ENCODE data around the gene ADD3. TPM values are rescaled to one million over a fixed set of nuclear protein-coding genes. Genes with fewer than 3 reads are reported as not detected.
A peak's percentile ranks its signal among the peaks of the same experiment; 100 is the strongest.

The ADD3 gene
- total and polyA plus RNA-seq, 2 experiments from 2014 or later = 96.9 to 114 TPM

DNA sequence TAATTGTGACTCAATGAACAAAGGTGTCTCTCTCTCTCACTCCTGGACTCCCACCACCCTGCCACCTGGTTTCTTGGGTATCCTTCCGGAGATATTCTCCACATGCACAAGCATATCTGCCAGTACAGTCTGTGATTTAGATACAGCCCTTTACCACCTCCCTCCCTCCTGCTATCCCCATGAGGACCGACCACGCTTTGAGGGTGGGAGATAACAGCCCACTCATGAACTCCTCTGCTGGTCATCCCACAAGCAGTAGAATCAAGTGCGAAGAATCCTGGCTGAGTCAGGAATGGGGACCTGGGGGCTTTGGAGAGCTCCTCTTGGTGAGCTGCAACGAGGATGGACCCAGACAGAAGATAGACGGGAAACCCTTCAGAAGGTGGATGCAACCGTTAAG is 171.4 kb downstream of the ADD3 start:
- TF ChIP-seq, protein P1, sequence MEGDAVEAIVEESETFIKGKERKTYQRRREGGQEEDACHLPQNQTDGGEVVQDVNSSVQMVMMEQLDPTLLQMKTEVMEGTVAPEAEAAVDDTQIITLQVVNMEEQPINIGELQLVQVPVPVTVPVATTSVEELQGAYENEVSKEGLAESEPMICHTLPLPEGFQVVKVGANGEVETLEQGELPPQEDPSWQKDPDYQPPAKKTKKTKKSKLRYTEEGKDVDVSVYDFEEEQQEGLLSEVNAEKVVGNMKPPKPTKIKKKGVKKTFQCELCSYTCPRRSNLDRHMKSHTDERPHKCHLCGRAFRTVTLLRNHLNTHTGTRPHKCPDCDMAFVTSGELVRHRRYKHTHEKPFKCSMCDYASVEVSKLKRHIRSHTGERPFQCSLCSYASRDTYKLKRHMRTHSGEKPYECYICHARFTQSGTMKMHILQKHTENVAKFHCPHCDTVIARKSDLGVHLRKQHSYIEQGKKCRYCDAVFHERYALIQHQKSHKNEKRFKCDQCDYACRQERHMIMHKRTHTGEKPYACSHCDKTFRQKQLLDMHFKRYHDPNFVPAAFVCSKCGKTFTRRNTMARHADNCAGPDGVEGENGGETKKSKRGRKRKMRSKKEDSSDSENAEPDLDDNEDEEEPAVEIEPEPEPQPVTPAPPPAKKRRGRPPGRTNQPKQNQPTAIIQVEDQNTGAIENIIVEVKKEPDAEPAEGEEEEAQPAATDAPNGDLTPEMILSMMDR (IDR thresholded peaks at IDR 0.05; ENCODE audit: low read depth, low read length) = no peak
- no peaks in the 10 kb centered on the region for H3K36me3 ChIP-seq
- no peak overlapping the region for H3K4me3 ChIP-seq
- no peaks in the 10 kb centered on the region for H3K9me3 ChIP-seq (ENCODE audit: low read depth)
- DNase-seq (ENCODE audit: low read depth in 1 of 2, low spot score in 1 of 2) = no peak
- H3K27ac ChIP-seq = no peak overlapping the region
- peaks cover 17% of the 10 kb centered on the region for H3K4me1 ChIP-seq (ENCODE audit: low read depth)
- no peaks in the 10 kb centered on the region for H3K27me3 ChIP-seq

DNA sequence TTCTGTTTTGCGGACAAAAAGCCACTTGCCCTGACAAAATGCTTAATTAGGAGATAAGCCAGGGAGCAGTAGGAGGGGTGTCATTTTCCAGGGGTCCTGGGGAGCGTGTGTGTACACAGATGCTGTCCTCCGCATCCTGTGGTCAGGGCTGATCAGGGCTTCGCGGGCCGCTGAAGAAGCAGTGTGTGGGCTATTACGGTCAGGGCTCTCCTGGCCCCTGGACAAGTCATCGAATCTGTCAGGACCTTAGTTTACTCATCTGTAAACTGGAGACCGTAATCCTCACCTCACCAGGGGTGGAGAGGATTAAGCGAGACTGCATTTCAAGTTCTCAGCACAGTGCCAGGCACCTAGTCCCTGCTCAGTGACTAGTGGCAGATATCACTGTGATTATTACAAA is 173.7 kb downstream of the ADD3 start:
- DNase-seq (ENCODE audit: low read depth in 1 of 2, low spot score in 1 of 2) = no peak

DNA sequence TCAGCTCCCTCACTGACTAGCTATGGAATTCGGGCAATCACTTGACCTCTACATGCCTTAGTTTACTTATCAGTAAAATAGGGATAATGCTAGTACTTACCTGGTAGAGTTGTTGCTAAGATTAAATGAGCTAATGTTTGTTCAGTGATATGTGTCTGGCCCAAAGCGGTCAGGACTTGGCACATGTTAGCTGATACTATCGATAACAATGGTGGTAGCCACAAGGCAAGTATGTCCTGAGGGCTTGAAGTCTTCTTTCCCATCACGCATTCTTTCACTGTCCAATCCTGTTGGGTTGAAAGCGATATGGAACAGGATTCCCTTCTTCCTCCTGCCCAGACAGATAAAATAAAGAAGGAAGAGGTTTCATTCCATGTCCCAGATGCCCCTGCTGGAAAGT is 174.1 kb downstream of the ADD3 start:
- peaks cover 8% of the 10 kb centered on the region for H3K4me1 ChIP-seq (ENCODE audit: low read depth)
- no peak for DNase-seq (ENCODE audit: low read depth in 1 of 2, low spot score in 1 of 2)
- H3K27me3 ChIP-seq = no peaks in the 10 kb centered on the region
- no peak overlapping the region for H3K4me3 ChIP-seq
- TF ChIP-seq, protein P1 (IDR thresholded peaks at IDR 0.05; ENCODE audit: low read depth, low read length) = no peak
- H3K9me3 ChIP-seq (ENCODE audit: low read depth) = no peaks in the 10 kb centered on the region
- no peaks in the 10 kb centered on the region for H3K36me3 ChIP-seq
- H3K27ac ChIP-seq = no peak overlapping the region

More for the DNA sequence above, 173.7 kb downstream of the ADD3 start:
- Histone ChIP-seq H3K4me3 (no peak overlapping the region), H3K36me3 (no peaks in the 10 kb centered on the region), H3K4me1 (ENCODE audit: low read depth) (peaks cover 11% of the 10 kb centered on the region), H3K27ac (peak overlapping the region; percentile 66), H3K9me3 (ENCODE audit: low read depth) (no peaks in the 10 kb centered on the region), H3K27me3 (no peaks in the 10 kb centered on the region)
- TF ChIP-seq, protein P1 (IDR thresholded peaks at IDR 0.05; ENCODE audit: low read depth, low read length) = no peak

DNA sequence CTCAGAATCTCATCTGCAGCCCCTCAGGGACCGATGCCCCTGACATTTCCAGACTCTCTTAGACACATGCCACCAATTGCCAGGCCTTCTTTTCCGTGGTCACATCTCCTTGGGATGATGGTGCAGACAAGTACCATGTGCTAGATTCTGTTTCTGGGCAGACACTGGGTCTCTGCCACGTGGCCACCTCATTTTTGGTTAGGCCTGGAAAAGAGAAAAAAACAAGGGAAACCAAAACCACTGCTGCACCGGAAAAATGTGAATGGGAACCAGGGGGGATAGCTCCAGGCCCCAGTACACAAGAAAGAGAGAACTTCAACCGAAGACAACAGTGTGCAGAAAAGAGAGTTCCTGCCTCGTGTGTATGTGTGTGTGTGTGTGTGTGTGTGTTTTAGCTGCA is 176.6 kb downstream of the ADD3 start:
- H3K36me3 ChIP-seq = no peaks in the 10 kb centered on the region
- H3K27me3 ChIP-seq = no peaks in the 10 kb centered on the region
- TF ChIP-seq, protein P1 (IDR thresholded peaks at IDR 0.05; ENCODE audit: low read depth, low read length) = no peak
- peaks cover 8% of the 10 kb centered on the region for H3K4me1 ChIP-seq (ENCODE audit: low read depth)
- H3K4me3 ChIP-seq = no peak overlapping the region
- no peaks in the 10 kb centered on the region for H3K9me3 ChIP-seq (ENCODE audit: low read depth)
- H3K27ac ChIP-seq = no peak overlapping the region
- DNase-seq (ENCODE audit: low read depth in 1 of 2, low spot score in 1 of 2) = no peak

Other genes starting within 250 kb of the ADD3 start
- 114 and 137 TPM in 2 replicates for gene XPNPEP1, start 84.5 kb upstream of the ADD3 start, total RNA-seq
- gene XPNPEP1, start 84.5 kb upstream of the ADD3 start, polyA plus RNA-seq = 68.1 and 87.1 TPM in 2 replicates
- gene MXI1, start 199.6 kb downstream of the ADD3 start, total RNA-seq = 48.2 and 55.0 TPM in 2 replicates
- 68.4 and 69.8 TPM in 2 replicates for gene MXI1, start 199.6 kb downstream of the ADD3 start, polyA plus RNA-seq

Measured in cardiac muscle cell (in vitro differentiated cells and primary cell).